Hepatocyte (in vitro differentiated cells): ENCODE measurements around the gene IMMP2L.

ENCODE experiments used
- CTCF ChIP-seq: fragments of 200-600 bp; sonication (generic); IDR thresholded peaks from 2 replicates; pipeline ENCODE4 v1.5.1; 2016; ENCODE audit warnings: antibody characterized with exemption, mild to moderate bottlenecking; ENCODE audit not compliant: poor library complexity
- EZH2 ChIP-seq: fragments of 200-600 bp; sonication (generic); IDR thresholded peaks from 2 replicates; pipeline ENCODE4 v1.6.1; 2016; ENCODE audit warnings: antibody characterized with exemption, mild to moderate bottlenecking, borderline replicate concordance
- EZH2phosphoT487 ChIP-seq: fragments of 200-600 bp; sonication (generic); IDR thresholded peaks from one replicate; pipeline ENCODE4 v1.6.1; 2018; ENCODE audit warnings: antibody characterized with exemption, mild to moderate bottlenecking, low read depth, moderate library complexity; ENCODE audit not compliant: unreplicated experiment, severe bottlenecking

- TF ChIP-seq CTCF (no peak), EZH2phosphoT487 (no peak), EZH2 (no peak)
Observed at GRCh38 chr7:110994028-110994967, 568.0 kb downstream of the IMMP2L start.
